Neural cell (in vitro differentiated cells): ENCODE data around the gene ADM2. TPM values are rescaled to one million over a fixed set of nuclear protein-coding genes. Genes with fewer than 3 reads are reported as not detected.

Source experiments
- H2AFZ ChIP-seq: fragments of 200-600, 300-800 bp; sonication (generic), shearing (Covaris generic); 2 replicates; pipeline ENCODE4 v1.6.0; 2014; ENCODE audit warnings: low read depth, mild to moderate bottlenecking, antibody characterized with exemption, low read length, moderate library complexity
- H3F3A ChIP-seq: fragments of 200-600 bp; shearing (Covaris generic); 2 replicates; pipeline ENCODE4 v1.6.1; 2016; ENCODE audit warnings: mild to moderate bottlenecking, moderate library complexity, mixed read lengths, antibody characterized with exemption, low read length; ENCODE audit not compliant: insufficient read depth, poor library complexity, severe bottlenecking
- H3K27ac ChIP-seq: fragments of 200-600, 300-800 bp; sonication (generic), shearing (Covaris generic); 2 replicates; pipeline ENCODE4 v1.5.1; 2014; ENCODE audit warnings: mild to moderate bottlenecking, low read length, moderate library complexity
- H3K27me3 ChIP-seq: fragments of 300-800, 200-600 bp; sonication (generic), shearing (Covaris generic); 2 replicates; pipeline ENCODE4 v1.6.0; 2014; ENCODE audit warnings: mild to moderate bottlenecking, low read depth, low read length, moderate library complexity; ENCODE audit not compliant: insufficient read depth
- H3K36me3 ChIP-seq: fragments of 300-800, 200-600 bp; sonication (generic), shearing (Covaris generic); 2 replicates; pipeline ENCODE4 v1.5.1; 2014; ENCODE audit warnings: mild to moderate bottlenecking, antibody characterized with exemption, low read length, moderate library complexity; ENCODE audit not compliant: insufficient read depth
- H3K4me2 ChIP-seq: fragments of 300-800, 200-600 bp; sonication (generic), shearing (Covaris generic); 2 replicates; pipeline ENCODE4 v1.6.0; 2014; ENCODE audit warnings: mild to moderate bottlenecking, low read length
- H3K4me3 ChIP-seq: fragments of 300-800, 200-600 bp; sonication (generic), shearing (Covaris generic); 2 replicates; pipeline ENCODE4 v1.5.1; 2014; ENCODE audit warnings: mild to moderate bottlenecking, low read length, moderate library complexity
- H3K79me2 ChIP-seq: fragments of 200-600 bp; shearing (Covaris generic); replicated peaks from 2 replicates; pipeline ENCODE4 v1.6.0; 2014; ENCODE audit warnings: mild to moderate bottlenecking, low read length, moderate library complexity; ENCODE audit not compliant: insufficient read depth
- H3K9ac ChIP-seq: fragments of 300-800, 200-600 bp; sonication (generic), shearing (Covaris generic); 2 replicates; pipeline ENCODE4 v1.6.1; 2016; ENCODE audit warnings: mild to moderate bottlenecking, low read length, mixed read lengths
- H3K9me2 ChIP-seq: fragments of 200-600 bp; shearing (Covaris generic); 2 replicates; pipeline ENCODE4 v1.6.1; 2016; ENCODE audit warnings: mild to moderate bottlenecking, low read length, mixed read lengths; ENCODE audit not compliant: insufficient read depth
- H3K9me3 ChIP-seq: fragments of 200-600, 300-800 bp; sonication (generic), shearing (Covaris generic); 2 replicates; pipeline ENCODE4 v1.6.1; 2016; ENCODE audit warnings: mild to moderate bottlenecking, mixed run types, low read length, moderate library complexity, mixed read lengths
- H4K20me1 ChIP-seq: fragments of 200-600 bp; shearing (Covaris generic); 2 replicates; pipeline ENCODE4 v1.6.1; 2016; ENCODE audit warnings: mild to moderate bottlenecking, mixed run types; ENCODE audit not compliant: insufficient read depth
- CTCF ChIP-seq: fragments of 450-650 bp; IDR thresholded peaks from 2 replicates; pipeline ENCODE4 v1.5.1; 2014; ENCODE audit warnings: antibody characterized with exemption, mild to moderate bottlenecking, moderate library complexity; ENCODE audit not compliant: poor library complexity, severe bottlenecking
- EP300 ChIP-seq: fragments of 450-650 bp; conservative IDR thresholded peaks from 2 replicates; pipeline ENCODE4 v1.6.1; 2014; ENCODE audit warnings: antibody characterized with exemption, mild to moderate bottlenecking, moderate library complexity; ENCODE audit not compliant: poor library complexity, severe bottlenecking
- EZH2 ChIP-seq: fragments of 200-600, 300-800 bp; shearing (Covaris generic), sonication (generic); IDR thresholded peaks from 2 replicates; pipeline ENCODE4 v1.6.1; 2014; ENCODE audit warnings: antibody characterized with exemption, low read length, borderline replicate concordance, mild to moderate bottlenecking; ENCODE audit not compliant: insufficient read depth, poor library complexity, severe bottlenecking
- MXI1 ChIP-seq: fragments of 450-650 bp; conservative IDR thresholded peaks from 2 replicates; pipeline ENCODE4 v1.6.1; 2014; ENCODE audit warnings: antibody characterized with exemption, mild to moderate bottlenecking; ENCODE audit not compliant: poor library complexity, severe bottlenecking
- POLR2AphosphoS5 ChIP-seq: IDR thresholded peaks from 2 replicates; pipeline ENCODE4 v1.6.1; 2012
- RAD21 ChIP-seq: fragments of 450-650 bp; conservative IDR thresholded peaks from 2 replicates; pipeline ENCODE4 v1.6.1; 2014; ENCODE audit warnings: antibody characterized with exemption, mild to moderate bottlenecking, moderate library complexity
- REST ChIP-seq: IDR thresholded peaks from 2 replicates; pipeline ENCODE4 v1.6.1; 2012; ENCODE audit warnings: borderline replicate concordance
- SMC3 ChIP-seq: fragments of 450-650 bp; conservative IDR thresholded peaks from 2 replicates; pipeline ENCODE4 v1.6.1; 2014; ENCODE audit warnings: antibody characterized with exemption, mild to moderate bottlenecking, moderate library complexity; ENCODE audit not compliant: poor library complexity
- TAF1 ChIP-seq: IDR thresholded peaks from 2 replicates; pipeline ENCODE4 v1.6.1; 2012; ENCODE audit warnings: low read depth
- polyA plus RNA-seq: library from polyadenylated mRNA; depleted of rRNA; stranded (reverse); fragments of >200 nt; gene quantifications from 2 replicates; pipeline ENCODE4 v1.2.3, GENCODE V29; 2014

Gene ADM2
- polyA plus RNA-seq, 1 donor from 2014 or later, result not detected

GRCh38 chr22:50531546-50531961, 50.2 kb downstream of the ADM2 start:
- Histone ChIP-seq H3K4me2 (no peak overlapping the region), H3F3A (no peaks in the 10 kb centered on the region), H3K36me3 (no peaks in the 10 kb centered on the region), H3K9ac (peak overlapping the region; percentile 20), H3K27me3 (peaks cover 34% of the 10 kb centered on the region), H4K20me1 (no peaks in the 10 kb centered on the region), H3K9me2 (no peaks in the 10 kb centered on the region), H3K27ac (no peak overlapping the region), H3K9me3 (no peaks in the 10 kb centered on the region), H2AFZ (no peak overlapping the region), H3K4me3 (peak overlapping the region; percentile 57), H3K79me2 (no peaks in the 10 kb centered on the region)
- TF ChIP-seq MXI1 (no peak), EP300 (no peak), CTCF (no peak), RAD21 (no peak), TAF1 (no peak), EZH2 (no peak), REST (no peak), SMC3 (no peak), POLR2AphosphoS5 (no peak)

GRCh38 chr22:50531962-50532674, 50.8 kb downstream of the ADM2 start:
- TF ChIP-seq RAD21, result no peak
- no peak for TF ChIP-seq SMC3
- no peak for TF ChIP-seq CTCF
- TF ChIP-seq REST, result no peak
- no peak for TF ChIP-seq EP300
- TF ChIP-seq TAF1, result no peak
- no peak for TF ChIP-seq POLR2AphosphoS5
- TF ChIP-seq EZH2, result no peak
- TF ChIP-seq MXI1, result no peak
- Histone ChIP-seq H3K9ac (peak overlapping the region; percentile 20), H3K4me2 (no peak overlapping the region), H2AFZ (no peak overlapping the region), H3K9me3 (no peaks in the 10 kb centered on the region), H3K9me2 (no peaks in the 10 kb centered on the region), H3K36me3 (no peaks in the 10 kb centered on the region), H4K20me1 (no peaks in the 10 kb centered on the region), H3K79me2 (no peaks in the 10 kb centered on the region), H3K4me3 (peak overlapping the region; percentile 57), H3K27ac (no peak overlapping the region), H3K27me3 (peaks cover 34% of the 10 kb centered on the region), H3F3A (no peaks in the 10 kb centered on the region)
